Measurements from ENCODE around the gene BBS9.

The BBS9 gene

DNA sequence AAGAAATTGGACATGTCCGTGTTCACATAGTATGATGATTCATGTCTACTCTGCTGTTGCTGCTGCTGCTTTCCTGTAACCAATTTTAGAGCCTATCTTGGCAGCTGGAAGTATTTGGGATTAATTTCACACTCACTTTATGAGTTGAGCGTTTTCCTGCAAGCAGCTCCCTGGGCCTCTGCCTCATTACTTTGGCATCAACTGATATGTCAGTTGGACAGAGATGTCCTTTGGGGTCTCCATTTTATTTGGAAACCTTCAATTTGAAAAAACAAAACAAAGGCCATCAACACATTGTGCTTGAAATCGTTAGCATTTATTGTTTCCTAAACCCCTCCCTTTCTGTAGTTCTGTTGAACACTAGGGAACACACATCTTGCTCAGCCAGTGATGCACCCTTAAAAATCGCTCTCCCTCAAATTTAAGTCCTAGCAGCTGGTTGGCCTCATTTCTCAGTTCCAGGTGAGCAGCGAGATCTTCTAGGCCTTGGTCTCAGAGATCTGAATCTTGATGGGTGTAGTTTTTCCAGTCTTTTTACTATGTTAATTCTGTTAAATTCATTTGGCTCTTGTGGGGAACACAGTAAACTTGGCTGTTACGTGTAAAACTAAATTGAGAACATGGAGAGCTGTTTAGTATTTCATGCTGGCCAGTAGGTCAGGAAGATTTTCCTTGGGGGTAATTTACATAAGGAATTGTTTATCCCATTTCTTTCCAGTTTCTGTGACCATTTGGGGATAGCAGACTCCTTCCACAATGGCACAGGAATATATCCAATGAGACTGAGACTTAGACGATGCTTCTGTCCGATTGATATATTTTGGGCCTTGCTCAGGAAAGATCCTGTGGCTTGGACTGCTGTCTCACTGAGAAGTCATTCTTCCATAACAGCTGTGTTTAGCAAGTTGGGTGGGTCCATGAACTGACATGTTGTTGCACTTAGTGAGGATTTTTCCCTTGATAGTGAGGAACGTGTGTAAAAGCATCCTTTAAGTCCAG is 371.6 kb downstream of the BBS9 start:
- TF ChIP-seq, protein P1, sequence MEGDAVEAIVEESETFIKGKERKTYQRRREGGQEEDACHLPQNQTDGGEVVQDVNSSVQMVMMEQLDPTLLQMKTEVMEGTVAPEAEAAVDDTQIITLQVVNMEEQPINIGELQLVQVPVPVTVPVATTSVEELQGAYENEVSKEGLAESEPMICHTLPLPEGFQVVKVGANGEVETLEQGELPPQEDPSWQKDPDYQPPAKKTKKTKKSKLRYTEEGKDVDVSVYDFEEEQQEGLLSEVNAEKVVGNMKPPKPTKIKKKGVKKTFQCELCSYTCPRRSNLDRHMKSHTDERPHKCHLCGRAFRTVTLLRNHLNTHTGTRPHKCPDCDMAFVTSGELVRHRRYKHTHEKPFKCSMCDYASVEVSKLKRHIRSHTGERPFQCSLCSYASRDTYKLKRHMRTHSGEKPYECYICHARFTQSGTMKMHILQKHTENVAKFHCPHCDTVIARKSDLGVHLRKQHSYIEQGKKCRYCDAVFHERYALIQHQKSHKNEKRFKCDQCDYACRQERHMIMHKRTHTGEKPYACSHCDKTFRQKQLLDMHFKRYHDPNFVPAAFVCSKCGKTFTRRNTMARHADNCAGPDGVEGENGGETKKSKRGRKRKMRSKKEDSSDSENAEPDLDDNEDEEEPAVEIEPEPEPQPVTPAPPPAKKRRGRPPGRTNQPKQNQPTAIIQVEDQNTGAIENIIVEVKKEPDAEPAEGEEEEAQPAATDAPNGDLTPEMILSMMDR (IDR thresholded peaks at IDR 0.05; ENCODE audit: low read depth, low read length), result no peak
- no peak overlapping the region for H3K4me3 ChIP-seq (ENCODE audit: low read depth, low read length)
- no peak for DNase-seq (ENCODE audit: low read depth, low spot score)
- in situ Hi-C loops (cut with HindIII; ENCODE audit: low sequenced_read_pairs), result no loop called here

DNA sequence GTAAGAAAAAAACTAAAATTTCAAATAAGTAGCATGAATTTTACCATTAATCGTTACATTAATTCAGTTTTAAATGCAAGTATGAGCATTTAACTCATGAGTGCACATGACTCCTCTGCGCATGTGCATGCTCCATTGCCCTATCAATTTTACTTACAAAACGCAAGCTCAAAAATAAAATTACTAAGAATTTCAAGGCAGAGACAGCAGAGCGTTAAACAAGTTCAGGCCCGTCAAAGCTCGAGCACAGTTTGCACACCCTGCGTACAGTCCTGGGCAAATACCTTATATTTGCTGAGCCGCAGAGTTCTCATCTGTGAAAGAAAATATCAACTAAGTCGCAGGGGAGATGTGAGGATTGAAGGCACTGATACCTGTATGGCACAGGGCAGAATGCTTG is 373.6 kb downstream of the BBS9 start:
- in situ Hi-C loops (cut with HindIII; ENCODE audit: low sequenced_read_pairs), result no loop called here
- TF ChIP-seq, protein P1 (IDR thresholded peaks at IDR 0.05; ENCODE audit: low read depth, low read length), result no peak
- no peak for DNase-seq (ENCODE audit: low read depth, low spot score)
- no peak overlapping the region for H3K4me3 ChIP-seq (ENCODE audit: low read depth, low read length)

DNA sequence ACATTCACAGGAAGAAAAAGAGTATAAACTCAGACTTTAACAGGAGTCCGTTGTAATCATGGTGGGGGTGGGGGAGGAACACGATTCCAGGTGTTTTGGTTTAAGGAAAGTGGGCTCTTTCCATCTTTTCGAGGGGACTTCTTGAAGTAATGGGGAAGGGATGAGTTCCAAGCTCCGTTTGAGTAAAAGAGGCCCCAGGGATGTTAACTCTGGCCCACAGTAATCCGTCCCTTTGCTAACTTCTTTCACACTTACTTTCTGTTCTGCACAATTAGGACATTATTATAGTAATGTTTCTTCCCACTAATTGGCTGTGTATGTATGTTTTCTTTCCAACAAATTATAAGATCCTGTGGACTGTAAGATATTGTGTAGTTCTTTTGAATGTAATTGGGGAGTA is 374.4 kb downstream of the BBS9 start:
- TF ChIP-seq, protein P1 (IDR thresholded peaks at IDR 0.05; ENCODE audit: low read depth, low read length), result no peak
- DNase-seq (ENCODE audit: low read depth, low spot score), result no peak
- in situ Hi-C loops (cut with HindIII; ENCODE audit: low sequenced_read_pairs), result no loop called here
- no peak overlapping the region for H3K4me3 ChIP-seq (ENCODE audit: low read depth, low read length)

- TF ChIP-seq, protein P1 (IDR thresholded peaks at IDR 0.05; ENCODE audit: low read depth, low read length), result no peak
- no peak overlapping the region for H3K4me3 ChIP-seq (ENCODE audit: low read depth, low read length)
- DNase-seq (ENCODE audit: low read depth, low spot score), result no peak
- in situ Hi-C loops (cut with HindIII; ENCODE audit: low sequenced_read_pairs), result no loop called here
These were observed 374.9 kb downstream of the BBS9 start for GRCh38 chr7:33504266-33504665.

DNA sequence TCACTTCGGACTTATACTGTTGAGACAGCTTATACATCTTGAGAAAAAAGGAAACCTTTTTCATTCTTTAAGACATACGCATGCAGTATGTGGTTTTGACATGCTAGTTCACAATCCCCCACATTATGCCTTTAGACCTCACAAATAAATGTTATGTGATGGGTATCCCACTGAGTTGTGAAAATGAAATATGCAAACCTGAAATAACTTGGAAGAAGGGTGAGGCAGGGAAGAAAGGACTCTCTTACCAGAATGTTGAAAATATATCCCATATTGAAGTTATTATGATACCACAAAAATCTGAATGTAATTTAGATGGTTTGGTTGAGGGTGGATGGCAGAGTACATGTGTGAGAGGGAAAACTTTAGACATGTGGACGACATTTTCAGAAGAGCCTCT is 379.8 kb downstream of the BBS9 start:
- no peak overlapping the region for H3K4me3 ChIP-seq (ENCODE audit: low read depth, low read length)
- TF ChIP-seq, protein P1 (IDR thresholded peaks at IDR 0.05; ENCODE audit: low read depth, low read length), result no peak
- in situ Hi-C loops (cut with HindIII; ENCODE audit: low sequenced_read_pairs), result no loop called here
- no peak for DNase-seq (ENCODE audit: low read depth, low spot score)

- no peak overlapping the region for H3K4me3 ChIP-seq (ENCODE audit: low read depth, low read length)
- in situ Hi-C loops (cut with HindIII; ENCODE audit: low sequenced_read_pairs), result no loop called here
- DNase-seq (ENCODE audit: low read depth, low spot score), result no peak
- TF ChIP-seq, protein P1 (IDR thresholded peaks at IDR 0.05; ENCODE audit: low read depth, low read length), result no peak
These were observed 382.4 kb downstream of the BBS9 start for GRCh38 chr7:33511778-33512177.

Data from astrocyte of the spinal cord (primary cell).